Measurements from ENCODE around the gene FNDC3A.
A peak's percentile ranks its signal among the peaks of the same experiment; 100 is the strongest.

The FNDC3A gene

GRCh38 chr13:49220036-49220855 lies 244.5 kb downstream of the FNDC3A start, which contains the start of gene MLNR:
Gene MLNR (plus strand): TSS chr13:49220338. CDS start chr13:49220338, 0 bp downstream.
- DNase-seq: peak; percentile 59 to 68

- peak; percentile 33 to 50 for DNase-seq
Measured at GRCh38 chr13:49220856-49221589, 245.3 kb downstream of the FNDC3A start.

- DNase-seq: no peak
Measured at GRCh38 chr13:49221590-49221965, 245.9 kb downstream of the FNDC3A start.

GRCh38 chr13:49225223-49226042 lies 249.7 kb downstream of the FNDC3A start:
- no peak for DNase-seq

GRCh38 chr13:49226613-49227012 lies 250.9 kb downstream of the FNDC3A start:
- DNase-seq: no peak

GRCh38 chr13:49234741-49235140 lies 259.0 kb downstream of the FNDC3A start:
- DNase-seq: no peak

GRCh38 chr13:49235856-49236431 lies 260.2 kb downstream of the FNDC3A start:
- DNase-seq: no peak

GRCh38 chr13:49238621-49239020 lies 262.9 kb downstream of the FNDC3A start:
- no peak for DNase-seq

- peak; percentile 53 to 58 for DNase-seq
Measured at GRCh38 chr13:49240017-49240416, 264.3 kb downstream of the FNDC3A start.

- no peak for DNase-seq
Measured at GRCh38 chr13:49241296-49241695, 265.6 kb downstream of the FNDC3A start.

- no peak for DNase-seq
Measured at GRCh38 chr13:49245101-49245500, 269.4 kb downstream of the FNDC3A start.

- DNase-seq: no peak
Measured at GRCh38 chr13:49246850-49247642, 271.3 kb downstream of the FNDC3A start.

GRCh38 chr13:49247643-49248621 lies 272.2 kb downstream of the FNDC3A start, which contains the start of gene CDADC1:
Gene CDADC1 (plus strand): TSS chr13:49247925. CDS start chr13:49248038, 113 bp downstream.
- peak; percentile 97 for DNase-seq

GRCh38 chr13:49248622-49249002 lies 272.9 kb downstream of the FNDC3A start:
- no peak for DNase-seq

GRCh38 chr13:49251326-49251725 lies 275.6 kb downstream of the FNDC3A start:
- DNase-seq: no peak

- DNase-seq: no peak
Measured at GRCh38 chr13:49253310-49253709, 277.6 kb downstream of the FNDC3A start.

GRCh38 chr13:49254007-49254406 lies 278.3 kb downstream of the FNDC3A start:
- no peak for DNase-seq

- DNase-seq: no peak
Measured at GRCh38 chr13:49256841-49257240, 281.1 kb downstream of the FNDC3A start.

- no peak for DNase-seq
Measured at GRCh38 chr13:49258089-49258796, 282.5 kb downstream of the FNDC3A start.

Measured in activated T-cell treated with anti-CD3 and anti-CD28 coated beads, Interleukin-2, amount 50 U/mL, for 48 hours (primary cell).